Thyroid gland (tissue), 4 donors: ENCODE results near the gene NEBL.

ENCODE experiments used
- CTCF ChIP-seq, 6 experiments: fragments of 200-600 bp in 3 of 6; fragments of 450-650 bp in 3 of 6; sonication (generic) in 3 of 6; IDR thresholded peaks; one replicate each; pipeline ENCODE4 v1.5.1; 2016 to 2019; ENCODE audit warnings: antibody characterized with exemption in 6 of 6, mild to moderate bottlenecking in 2 of 6, inconsistent platforms in 1 of 6, moderate library complexity in 1 of 6
- POLR2A ChIP-seq, 2 donors: fragments of 450-650 bp; IDR thresholded peaks; one replicate each; pipeline ENCODE4 v1.6.1; 2017; ENCODE audit warnings: antibody characterized with exemption in 2 of 2, mild to moderate bottlenecking in 2 of 2, moderate library complexity in 1 of 2

- TF ChIP-seq CTCF (IDR thresholded peaks at IDR 0.05), result no peak
- TF ChIP-seq POLR2A (IDR thresholded peaks at IDR 0.05), result no peak
Observed at GRCh38 chr10:20863008-20863407, 34.1 kb downstream of the NEBL start.
